NCI-H510A (cell line): Measurements from ENCODE around the gene PDPK1.
"Not testable (repeated sequence)": the region's sequence is repeated elsewhere in the genome, so short reads cannot be mapped to it uniquely, and the experiment has no call there.

ENCODE experiments used
- DNase-seq: peaks from one replicate; lab custom pipeline; 2025; lab: John Stamatoyannopoulos, UW

PDPK1 gene

DNA sequence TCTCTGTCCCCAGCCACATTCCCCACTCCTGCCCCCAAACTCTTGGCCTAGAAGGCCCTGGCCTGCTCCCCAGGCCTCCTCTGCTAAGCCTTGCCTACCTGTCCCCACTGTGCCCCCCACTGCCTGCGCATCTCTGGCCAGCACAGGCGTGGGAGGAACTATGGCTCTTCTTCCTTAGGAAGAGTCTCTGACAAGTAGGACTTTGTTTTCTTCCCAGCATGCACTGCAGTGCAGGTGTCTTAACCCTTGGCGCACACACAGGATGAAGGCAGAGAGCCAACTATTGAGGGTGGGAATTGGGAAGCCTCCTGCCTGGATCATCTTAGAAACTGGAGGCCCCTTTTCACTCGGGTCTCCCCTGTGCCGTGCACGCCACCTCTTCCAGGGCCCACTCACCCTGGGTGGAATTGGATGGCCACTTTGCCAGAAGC is 14.0 kb upstream of the PDPK1 start:
- DNase-seq: no peak

DNA sequence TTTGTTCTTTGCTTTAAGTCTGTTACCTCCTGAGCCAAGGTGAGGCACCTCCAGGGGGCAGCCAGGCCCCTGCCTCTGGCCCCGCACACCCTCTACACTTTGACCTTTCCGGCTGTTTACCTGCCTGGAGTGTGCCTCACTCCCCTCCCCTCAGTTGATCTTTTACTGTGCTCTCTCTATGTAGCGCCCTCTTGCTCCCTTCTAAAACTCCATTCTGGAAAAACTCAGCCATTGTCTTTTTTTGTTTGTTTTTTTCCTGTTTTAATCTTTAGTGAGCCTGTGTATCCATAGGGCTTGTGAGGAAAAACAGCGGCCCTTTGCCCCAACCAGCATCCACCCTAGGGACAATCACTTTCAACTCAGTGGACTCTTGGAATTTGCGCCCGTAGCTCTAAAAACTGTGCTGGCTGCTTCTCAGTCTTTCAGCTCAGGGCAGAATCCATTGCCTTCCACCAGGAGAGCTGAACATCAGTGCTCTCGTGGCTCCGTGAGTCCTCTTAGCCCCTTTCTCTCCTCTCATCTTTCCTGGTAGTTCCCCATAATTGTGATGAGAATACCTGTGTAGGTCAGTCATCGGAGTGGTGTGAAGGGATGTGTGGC is 13.4 kb upstream of the PDPK1 start:
- no peak for DNase-seq

DNA sequence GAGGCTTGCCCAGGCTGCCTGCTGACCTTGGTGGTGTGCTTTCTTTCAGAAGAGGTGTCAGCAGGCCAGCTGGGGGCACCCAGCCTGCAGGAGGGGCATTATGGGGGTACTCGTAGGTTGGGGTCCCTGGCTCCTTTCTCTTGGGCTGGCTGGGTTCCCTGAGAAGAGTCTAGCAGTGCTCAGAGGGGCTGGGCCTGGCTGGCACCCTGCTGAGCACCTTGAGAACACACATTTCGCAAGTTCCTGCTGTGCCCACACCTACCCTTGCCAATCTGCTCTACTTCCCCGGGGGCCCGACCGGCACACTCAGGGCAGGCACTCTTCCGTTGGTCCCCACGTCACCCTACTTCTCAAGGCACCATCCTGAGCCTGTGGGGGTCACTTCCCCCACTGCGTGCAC is 11.7 kb upstream of the PDPK1 start:
- DNase-seq: no peak

DNA sequence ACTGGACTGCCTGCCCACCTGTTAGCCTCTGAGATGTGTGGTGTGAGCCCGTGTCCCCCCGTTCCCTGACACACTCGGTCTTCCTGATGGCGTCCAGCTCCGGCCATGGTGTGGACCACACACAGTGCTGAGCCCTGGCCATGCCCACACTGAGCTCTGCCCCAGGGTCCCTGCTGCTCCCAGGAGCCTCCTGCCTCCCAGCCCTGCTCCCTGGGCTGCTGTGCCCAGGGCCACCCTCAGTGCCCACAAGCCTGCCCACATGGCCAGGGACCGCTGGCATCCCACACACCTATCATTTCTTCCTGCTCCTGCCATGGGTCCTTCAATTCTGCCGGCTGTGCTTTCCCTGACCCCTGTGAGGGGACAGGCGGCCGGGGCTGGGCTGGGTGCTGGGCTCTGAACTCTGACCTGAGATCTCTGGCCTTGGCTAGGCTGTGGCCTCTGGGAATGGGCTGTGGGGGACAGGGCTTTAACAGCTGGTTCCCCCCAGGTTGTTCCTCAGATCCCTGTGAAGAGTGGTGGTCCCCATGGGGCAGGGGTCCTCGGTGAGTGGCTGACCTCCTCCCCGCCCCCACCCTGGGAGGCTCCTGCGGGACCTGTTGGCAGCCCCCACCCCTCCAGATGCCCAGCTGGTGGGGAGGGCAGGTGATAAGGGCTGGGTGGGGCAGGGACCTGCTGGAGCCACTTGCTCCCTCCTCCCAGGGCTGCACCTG is 10.6 kb upstream of the PDPK1 start:
- no peak for DNase-seq

GRCh38 chr16:2527784-2528100 is 10.1 kb upstream of the PDPK1 start:
- no peak for DNase-seq

- DNase-seq: no peak
These were observed 9.4 kb upstream of the PDPK1 start for GRCh38 chr16:2528161-2529060.

- DNase-seq: no peak
These were observed 8.5 kb upstream of the PDPK1 start for GRCh38 chr16:2529061-2529931.

GRCh38 chr16:2529961-2530628 is 7.7 kb upstream of the PDPK1 start:
- DNase-seq: no peak

DNA sequence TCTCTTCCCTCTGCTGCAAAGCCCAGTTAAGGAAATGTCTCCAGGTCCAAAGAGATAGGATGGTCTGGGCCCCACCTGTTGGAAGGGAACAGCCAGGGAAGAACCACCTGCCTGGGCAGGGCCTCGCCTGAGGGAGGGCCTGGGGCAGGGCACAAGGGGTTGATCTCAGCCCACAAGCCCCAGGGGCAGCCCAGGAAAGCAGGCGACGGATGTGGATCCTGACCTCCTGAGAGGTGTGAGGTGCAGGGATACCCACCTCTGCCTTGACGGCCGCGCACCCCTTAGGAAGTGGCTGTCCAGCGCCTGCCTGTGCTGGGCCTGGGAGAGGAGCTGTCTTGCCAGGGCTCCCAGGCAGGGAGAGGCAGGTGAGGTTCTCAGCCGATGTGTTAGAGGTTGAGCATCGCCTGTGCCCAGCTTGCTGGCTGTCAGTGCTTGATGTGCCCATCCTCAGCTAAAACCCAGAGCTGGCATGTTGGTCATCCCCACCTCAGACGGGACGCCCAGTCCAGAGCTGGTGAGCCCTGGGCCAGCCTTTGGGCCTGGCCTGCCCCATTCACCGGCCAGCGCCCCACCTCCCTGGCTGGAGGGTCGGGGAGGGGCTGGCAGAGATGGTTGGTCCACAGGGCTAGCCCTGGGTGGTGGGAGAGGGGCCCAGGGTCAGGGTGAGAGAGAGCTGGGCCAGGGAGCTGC is 7.0 kb upstream of the PDPK1 start:
- no peak for DNase-seq

GRCh38 chr16:2531371-2531695 is 6.5 kb upstream of the PDPK1 start, which contains the start of gene CEMP1:
Gene CEMP1 (minus strand): TSS chr16:2531408. CDS start chr16:2531073, 335 bp downstream.
- no peak for DNase-seq

DNA sequence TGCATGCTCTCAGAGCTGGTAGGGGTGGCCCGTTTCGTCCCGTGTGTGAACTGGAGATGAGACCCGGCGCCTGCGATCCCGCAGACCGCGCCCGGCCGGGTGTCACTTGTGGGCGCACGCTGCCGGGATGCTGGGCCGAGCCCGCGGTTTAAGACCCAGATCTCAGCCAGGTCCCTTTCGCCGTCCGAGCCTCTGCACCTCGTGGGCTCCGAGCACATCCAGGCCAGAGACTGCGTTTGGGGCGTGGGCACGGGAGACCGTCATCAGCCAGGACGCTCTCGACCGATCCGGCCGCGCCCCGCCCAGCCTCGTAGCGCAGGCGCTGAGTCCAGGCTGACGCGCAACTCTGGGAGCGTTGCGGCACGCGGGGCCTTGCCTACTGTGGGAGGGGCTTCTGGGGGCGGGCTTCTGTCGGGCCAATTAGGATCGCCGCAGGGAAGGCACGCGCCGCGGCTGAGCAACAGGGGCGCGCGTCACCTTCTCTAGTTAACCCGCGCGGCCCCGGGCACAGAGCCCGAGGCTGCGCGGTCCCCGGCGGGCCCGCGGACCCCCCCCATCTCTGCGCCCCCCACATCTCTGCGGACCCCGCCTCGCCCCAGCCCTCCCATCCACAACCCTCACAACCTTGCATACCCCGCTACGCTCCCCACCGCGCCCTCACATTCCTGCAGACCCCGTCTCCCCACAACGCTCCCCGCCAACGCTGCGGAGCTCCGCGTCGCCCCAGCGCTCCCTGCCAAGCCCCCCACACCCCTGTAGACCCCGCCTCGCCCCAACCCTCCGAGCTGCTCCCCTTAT is 5.9 kb upstream of the PDPK1 start:
- DNase-seq: peak; percentile 89

GRCh38 chr16:2532494-2533141 is 5.2 kb upstream of the PDPK1 start:
- DNase-seq: no peak

DNA sequence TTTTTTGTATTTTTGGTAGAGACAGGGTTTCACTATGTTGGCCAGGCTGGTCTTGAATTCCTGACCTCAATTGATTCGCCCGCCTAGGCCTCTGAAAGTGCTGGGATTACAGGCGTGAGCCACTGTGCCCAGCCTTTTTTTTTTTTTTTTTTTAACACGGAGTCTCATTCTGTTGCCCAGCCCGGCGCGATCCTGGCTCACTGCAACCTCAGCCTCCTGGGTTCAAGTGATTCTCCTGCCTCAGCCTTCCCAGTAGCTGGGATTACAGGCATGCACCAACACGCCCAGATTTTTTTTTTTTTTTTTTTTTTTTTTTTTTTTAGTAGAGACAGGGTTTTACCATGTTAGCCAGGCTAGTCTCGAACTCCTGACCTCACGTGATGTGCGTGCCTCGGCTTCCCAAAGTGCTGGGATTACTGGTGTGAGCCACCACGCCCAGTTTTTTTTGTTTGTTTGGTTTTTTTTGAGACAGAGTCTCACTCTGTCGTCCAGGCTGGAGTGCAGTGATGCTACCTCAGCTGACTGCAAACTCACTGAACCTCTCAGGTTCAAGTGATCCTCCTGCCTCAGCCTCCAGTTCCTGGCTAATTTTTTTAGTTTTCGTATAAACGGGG is 4.6 kb upstream of the PDPK1 start:
- DNase-seq: not testable (repeated sequence)

- no peak for DNase-seq
These were observed 3.9 kb upstream of the PDPK1 start for GRCh38 chr16:2533912-2534311.

DNA sequence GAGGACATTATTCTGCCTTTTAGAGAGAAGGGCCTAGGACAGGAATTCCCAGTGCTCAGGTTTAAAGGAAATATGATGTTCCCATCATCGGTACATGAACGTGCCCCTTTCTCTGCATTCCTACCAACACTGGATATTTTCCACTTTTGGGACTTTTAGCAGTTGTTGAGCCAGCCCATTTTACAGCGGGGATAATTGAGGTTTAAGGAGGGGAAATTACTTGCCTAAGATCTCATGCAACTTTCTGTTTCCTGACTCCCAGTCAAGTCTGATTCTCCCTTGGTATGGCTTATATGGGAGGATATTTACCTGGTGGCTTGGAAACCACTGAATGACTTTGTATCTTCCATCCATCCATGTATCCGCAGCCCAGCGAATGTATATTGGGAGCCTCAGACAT is 3.5 kb upstream of the PDPK1 start:
- DNase-seq: not testable (repeated sequence)

- no peak for DNase-seq
These were observed 2.2 kb upstream of the PDPK1 start for GRCh38 chr16:2535625-2536013.

- not testable (repeated sequence) for DNase-seq
These were observed 1.5 kb downstream of the PDPK1 start for GRCh38 chr16:2539192-2539844.

DNA sequence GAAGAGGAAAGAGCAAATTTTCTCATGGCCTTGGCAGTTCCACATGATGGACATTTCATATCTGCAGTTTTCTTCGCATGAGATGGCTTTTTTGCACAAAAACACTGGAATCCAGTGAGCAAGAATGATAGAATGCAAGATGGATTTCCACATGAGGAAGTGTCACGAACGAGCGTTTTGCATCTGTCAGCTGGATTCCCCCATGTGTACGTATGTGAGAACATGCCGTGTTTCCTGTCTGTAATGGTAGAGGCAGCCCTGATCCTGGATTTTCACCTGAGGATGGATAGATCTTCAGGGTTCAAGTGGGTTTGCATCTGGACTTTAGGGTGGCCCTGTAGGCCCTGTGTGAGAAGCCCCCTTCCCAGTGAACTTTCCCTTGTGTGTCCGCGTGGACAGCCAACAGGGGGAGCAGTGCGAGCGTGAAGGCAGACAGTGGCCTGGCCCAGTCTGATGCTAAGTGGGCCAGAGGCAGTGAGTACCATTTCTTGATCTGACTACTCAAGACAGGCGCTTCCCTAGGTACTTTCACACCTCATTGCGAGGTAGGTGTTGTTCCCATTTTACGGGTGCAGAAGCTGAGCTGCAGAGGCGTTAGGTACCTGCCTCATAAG is 2.1 kb downstream of the PDPK1 start:
- not testable (repeated sequence) for DNase-seq
